CD4-positive, alpha-beta memory T cell (primary cell): ENCODE measurements around the gene CACNA2D2. TPM values are rescaled to one million over a fixed set of nuclear protein-coding genes. Genes with fewer than 3 reads are reported as not detected.
A peak's percentile ranks its signal among the peaks of the same experiment; 100 is the strongest.

Source experiments
- CTCF ChIA-PET: fragments of 350-600 bp; sonication (Branson Sonifier 250); formaldehyde crosslinking; loops from one replicate; lab custom pipeline; 2021; ENCODE audit warnings: inconsistent platforms; ENCODE audit not compliant: partially characterized antibody; lab: Charles Lee
- POLR2A ChIA-PET: fragments of 350-600 bp; sonication (Branson Sonifier 250); formaldehyde crosslinking; loops from one replicate; lab custom pipeline; 2021; ENCODE audit not compliant: partially characterized antibody; lab: Charles Lee
- DNase-seq, 5 donors: peaks; one replicate each; pipeline versions ENCODE4 v3.0.0 to v3.0.0-alpha.2; 2020 to 2022; ENCODE audit warnings: mixed read lengths in 1 of 5
- H3K27ac ChIP-seq: one replicate; pipeline ENCODE4 v1.7.0; 2013; ENCODE audit warnings: low read depth, low read length
- H3K27me3 ChIP-seq: 2 replicates; pipeline ENCODE4 v1.7.0; 2013; ENCODE audit warnings: mild to moderate bottlenecking, low read length, moderate library complexity; ENCODE audit not compliant: insufficient read depth
- H3K36me3 ChIP-seq: 2 replicates; pipeline ENCODE4 v1.7.0; 2013; ENCODE audit warnings: mild to moderate bottlenecking, low read length, moderate library complexity; ENCODE audit not compliant: insufficient read depth
- H3K4me1 ChIP-seq: 2 replicates; pipeline ENCODE4 v1.7.0; 2013; ENCODE audit warnings: mild to moderate bottlenecking, low read length, moderate library complexity; ENCODE audit not compliant: insufficient read depth
- H3K4me3 ChIP-seq, 2 donors: one replicate each; pipeline ENCODE4 v1.7.0; 2013; ENCODE audit warnings: low read length in 2 of 2, mild to moderate bottlenecking in 1 of 2
- H3K9me3 ChIP-seq, 2 donors: one replicate each; pipeline ENCODE4 v1.7.0; 2013; ENCODE audit warnings: low read length in 2 of 2, control low read depth in 1 of 2; ENCODE audit not compliant: control insufficient read depth in 1 of 2
- H3K27ac Mint-ChIP-seq, 7 donors: one replicate each; pipeline ENCODE4 v1.8.0; 2020 to 2021; ENCODE audit warnings: mixed read lengths in 7 of 7, mild to moderate bottlenecking in 6 of 7, inconsistent platforms in 3 of 7, moderate library complexity in 3 of 7
- H3K27me3 Mint-ChIP-seq, 2 donors: one replicate each; pipeline ENCODE4 v1.8.0; 2020 to 2021; ENCODE audit warnings: mixed read lengths in 2 of 2
- H3K36me3 Mint-ChIP-seq, 2 donors: one replicate each; pipeline ENCODE4 v1.8.0; 2020 to 2021; ENCODE audit warnings: mixed read lengths in 2 of 2, inconsistent platforms in 1 of 2, mild to moderate bottlenecking in 1 of 2
- H3K4me1 Mint-ChIP-seq, 4 donors: one replicate each; pipeline ENCODE4 v1.8.0; 2020 to 2021; ENCODE audit warnings: mixed read lengths in 4 of 4, mild to moderate bottlenecking in 1 of 4
- H3K4me3 Mint-ChIP-seq, 8 donors: one replicate each; pipeline ENCODE4 v1.8.0; 2020 to 2021; ENCODE audit warnings: mixed read lengths in 8 of 8, mild to moderate bottlenecking in 7 of 8, moderate library complexity in 6 of 8, inconsistent platforms in 3 of 8
- H3K9me3 Mint-ChIP-seq, 8 donors: one replicate each; pipeline ENCODE4 v1.8.0; 2020 to 2021; ENCODE audit warnings: mixed read lengths in 8 of 8, mild to moderate bottlenecking in 5 of 8, inconsistent platforms in 3 of 8, moderate library complexity in 1 of 8
- intact Hi-C: fragments of 100-400 bp; cut with micrococcal nuclease; formaldehyde crosslinking; loops from one replicate; pipeline ENCODE4 v1.15.1; 2023
- polyA plus RNA-seq, 2 donors: library from polyadenylated mRNA; unstranded; fragments of 300-500 nt; fragmentation: Illumina TruSeq; gene quantifications; one replicate each; pipeline ENCODE4 v1.2.3, GENCODE V29; 2021
- total RNA-seq, 2 experiments: library from RNA; stranded (reverse); gene quantifications; one replicate each; pipeline ENCODE4 v1.2.3, GENCODE V29; 2021

CACNA2D2 gene
- total and polyA plus RNA-seq, 4 experiments from 2014 or later, result 0.24 to 1.9 (median 1.7) TPM; not detected in 1

DNA sequence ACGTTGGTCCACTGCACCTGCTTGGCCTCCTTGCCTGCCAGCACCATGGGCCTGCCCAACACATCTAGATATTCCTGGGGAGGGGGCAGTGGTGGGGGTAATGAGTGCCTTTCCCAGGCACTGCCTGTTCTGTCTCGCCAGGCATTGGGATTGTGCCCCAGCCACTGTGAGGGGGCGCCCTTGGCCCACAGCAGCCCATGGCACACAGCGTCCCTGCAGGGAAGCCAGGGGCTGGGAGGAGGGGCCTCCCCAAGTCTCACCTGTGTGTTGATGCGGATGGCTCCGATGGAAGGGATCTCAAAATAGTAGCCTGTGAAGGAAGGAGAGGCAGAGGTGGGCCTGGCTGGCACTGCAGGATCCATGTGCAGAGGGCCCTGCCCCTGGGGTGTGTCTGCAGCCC lies 125.4 kb downstream of the CACNA2D2 start:
- Histone ChIP-seq H3K4me1 (no peaks in the 10 kb centered on the region), H3K9me3 (no peaks in the 10 kb centered on the region), H3K36me3 (no peaks in the 10 kb centered on the region), H3K27ac (no peak overlapping the region), H3K4me3 (no peak overlapping the region), H3K27me3 (no peaks in the 10 kb centered on the region)
- H3K27me3 Mint-ChIP-seq, result no peaks in the 10 kb centered on the region
- ChIA-PET POLR2A (no interaction called here), CTCF (no interaction called here)
- no peak for DNase-seq
- no peak overlapping the region for H3K4me3 Mint-ChIP-seq
- H3K9me3 Mint-ChIP-seq, result no peaks in the 10 kb centered on the region
- H3K27ac Mint-ChIP-seq, result no peak overlapping the region
- H3K4me1 Mint-ChIP-seq, result peaks cover 0 to 2% (median under 1%) of the 10 kb centered on the region in 4 donors
- no peaks in the 10 kb centered on the region for H3K36me3 Mint-ChIP-seq
- intact Hi-C loops, result no loop called here

GRCh38 chr3:50375258-50375931 lies 128.0 kb downstream of the CACNA2D2 start:
- H3K4me3 ChIP-seq, result no peak overlapping the region
- no peaks in the 10 kb centered on the region for H3K9me3 Mint-ChIP-seq
- H3K27ac Mint-ChIP-seq, result no peak overlapping the region
- no peaks in the 10 kb centered on the region for H3K36me3 Mint-ChIP-seq
- no peaks in the 10 kb centered on the region for H3K27me3 Mint-ChIP-seq
- CTCF ChIA-PET, result no interaction called here
- H3K9me3 ChIP-seq, result no peaks in the 10 kb centered on the region
- peaks cover 0 to 2% (median under 1%) of the 10 kb centered on the region in 4 donors for H3K4me1 Mint-ChIP-seq
- POLR2A ChIA-PET, result no interaction called here
- H3K4me3 Mint-ChIP-seq, result no peak overlapping the region
- H3K4me1 ChIP-seq, result no peaks in the 10 kb centered on the region
- DNase-seq, result no peak
- no peak overlapping the region for H3K27ac ChIP-seq
- intact Hi-C loops, result no loop called here
- H3K36me3 ChIP-seq, result no peaks in the 10 kb centered on the region
- no peaks in the 10 kb centered on the region for H3K27me3 ChIP-seq

DNA sequence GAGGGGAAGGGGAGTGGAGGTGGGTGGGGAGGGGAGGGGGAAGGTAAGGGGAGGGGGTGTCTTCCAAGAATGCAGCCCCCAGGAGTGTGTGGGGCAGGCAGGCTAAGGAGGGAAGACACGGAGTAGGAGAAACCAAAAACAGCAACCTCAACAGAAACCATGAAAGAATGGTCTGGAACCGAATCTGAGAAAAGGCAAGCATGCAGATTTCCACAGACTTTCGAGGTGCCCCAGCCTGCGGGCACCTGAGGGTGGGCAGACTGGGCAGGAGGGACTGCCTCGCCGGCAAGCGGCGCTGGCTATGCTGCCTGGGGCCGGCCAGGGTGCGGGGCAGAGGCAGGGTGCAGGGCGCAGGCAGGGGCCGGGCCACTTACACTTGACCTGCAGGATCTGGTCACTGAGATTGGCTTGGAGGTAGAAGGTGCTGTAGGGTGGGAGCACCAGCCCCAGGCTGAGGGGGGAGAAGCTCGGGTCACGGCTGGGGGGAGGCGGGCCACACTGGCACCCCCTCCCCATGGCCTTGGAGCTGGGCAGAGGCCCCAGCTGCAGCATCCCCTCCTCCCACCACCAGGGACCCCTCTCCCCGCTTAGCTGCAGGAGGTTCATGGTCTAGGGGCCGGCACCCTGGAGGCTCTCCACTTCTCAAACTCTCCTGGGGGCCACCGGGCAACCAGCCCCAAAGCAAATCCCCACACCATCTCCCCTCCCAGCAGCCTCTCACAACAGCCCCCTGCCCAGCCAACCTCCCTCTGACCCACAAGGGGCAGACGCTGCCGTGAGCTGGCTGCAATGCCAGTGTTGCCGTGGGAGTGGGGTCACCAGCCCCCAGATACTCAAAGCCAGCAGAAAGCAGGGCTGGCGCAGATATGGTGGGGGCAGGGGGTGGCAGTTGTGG lies 128.8 kb downstream of the CACNA2D2 start:
- H3K9me3 Mint-ChIP-seq, result no peaks in the 10 kb centered on the region
- intact Hi-C loops, result no loop called here
- peaks cover 0 to 2% (median under 1%) of the 10 kb centered on the region in 4 donors for H3K4me1 Mint-ChIP-seq
- ChIA-PET POLR2A (no interaction called here), CTCF (no interaction called here)
- no peak overlapping the region for H3K4me3 ChIP-seq
- no peak overlapping the region for H3K27ac Mint-ChIP-seq
- H3K27me3 ChIP-seq, result no peaks in the 10 kb centered on the region
- DNase-seq, result no peak
- no peak overlapping the region for H3K27ac ChIP-seq
- no peak overlapping the region for H3K4me3 Mint-ChIP-seq
- no peaks in the 10 kb centered on the region for H3K9me3 ChIP-seq
- no peaks in the 10 kb centered on the region for H3K27me3 Mint-ChIP-seq
- H3K36me3 ChIP-seq, result no peaks in the 10 kb centered on the region
- H3K36me3 Mint-ChIP-seq, result no peaks in the 10 kb centered on the region
- no peaks in the 10 kb centered on the region for H3K4me1 ChIP-seq

DNA sequence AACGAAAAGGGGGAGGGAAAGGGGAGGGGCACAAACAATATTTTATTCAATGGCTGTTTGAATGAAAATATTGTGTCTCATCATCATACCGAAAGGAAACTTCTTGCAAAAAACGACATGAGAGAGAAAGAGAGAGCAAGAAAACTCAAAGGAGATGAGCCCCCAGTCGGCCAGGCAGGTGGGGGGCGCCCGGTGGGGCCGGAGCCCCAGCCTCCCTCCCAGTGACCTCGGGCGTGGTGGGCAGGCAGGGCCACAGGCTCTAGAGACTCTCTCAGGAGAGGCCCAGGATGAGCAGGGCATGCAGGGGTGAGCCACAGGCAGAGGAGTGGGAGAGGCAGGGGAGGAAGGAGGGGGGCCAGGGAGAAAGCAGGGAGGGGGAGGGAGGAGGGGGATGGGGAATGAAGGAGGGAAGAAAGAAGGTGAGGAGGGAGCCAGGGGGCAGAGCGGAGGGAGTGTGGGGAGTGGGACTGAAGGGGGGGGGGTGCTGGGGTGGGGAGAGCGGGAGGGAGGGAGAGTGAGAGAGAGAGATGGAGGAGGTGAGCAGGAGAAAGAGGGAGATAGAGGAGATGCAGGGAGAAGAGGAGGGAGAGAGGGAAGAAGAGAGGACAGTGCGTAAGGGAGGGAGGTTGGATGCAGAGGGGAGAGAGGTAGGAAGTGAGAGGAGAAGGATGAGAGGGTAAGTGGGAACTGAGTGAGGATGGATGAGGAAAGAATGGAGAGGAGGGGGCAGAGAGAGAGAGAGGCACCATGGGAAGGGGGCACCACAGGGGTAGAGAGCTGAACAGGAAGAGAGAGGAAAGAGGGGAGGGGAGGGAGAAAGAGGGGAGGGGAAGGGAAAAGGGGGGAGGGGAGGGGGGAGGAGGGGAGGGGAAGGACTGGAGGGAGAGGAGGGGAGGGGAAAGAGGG lies 130.0 kb downstream of the CACNA2D2 start:
- Mint-ChIP-seq H3K27ac (peak overlapping the region in 1 of 7 donors; percentile 6), H3K4me1 (peaks cover 0 to 9% (median 3%) of the 10 kb centered on the region in 4 donors), H3K27me3 (no peaks in the 10 kb centered on the region), H3K36me3 (no peaks in the 10 kb centered on the region), H3K9me3 (no peaks in the 10 kb centered on the region), H3K4me3 (no peak overlapping the region)
- Histone ChIP-seq H3K36me3 (no peaks in the 10 kb centered on the region), H3K27me3 (no peaks in the 10 kb centered on the region), H3K27ac (no peak overlapping the region), H3K4me1 (no peaks in the 10 kb centered on the region), H3K4me3 (no peak overlapping the region), H3K9me3 (no peaks in the 10 kb centered on the region)
- intact Hi-C loops, result no loop called here
- no peak for DNase-seq
- ChIA-PET POLR2A (no interaction called here), CTCF (no interaction called here)

DNA sequence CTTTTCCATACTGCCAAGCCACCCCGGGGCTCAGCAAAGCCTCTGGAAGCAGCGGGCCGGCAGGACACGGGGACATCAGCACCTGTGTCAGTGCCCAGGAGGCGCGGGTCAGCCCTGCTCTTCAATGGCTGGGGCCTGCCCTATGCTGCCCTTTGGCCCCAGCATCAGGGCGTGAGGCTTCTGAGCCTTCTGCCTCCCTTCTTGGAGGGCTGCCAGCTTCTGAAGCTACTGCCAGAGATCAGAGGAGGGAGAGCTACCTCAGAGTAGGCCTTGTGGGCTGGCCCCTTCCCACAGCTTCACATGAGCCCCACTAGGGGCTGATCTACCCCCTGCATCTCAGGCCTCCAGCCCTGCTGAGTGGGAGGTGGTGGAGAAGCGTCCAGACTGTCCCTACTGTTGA lies 131.1 kb downstream of the CACNA2D2 start:
- Mint-ChIP-seq H3K9me3 (no peaks in the 10 kb centered on the region), H3K4me3 (no peak overlapping the region), H3K36me3 (no peaks in the 10 kb centered on the region), H3K4me1 (peaks cover 2 to 16% (median 4%) of the 10 kb centered on the region in 4 donors), H3K27ac (no peak overlapping the region), H3K27me3 (no peaks in the 10 kb centered on the region)
- Histone ChIP-seq H3K4me1 (peaks cover 2% of the 10 kb centered on the region), H3K27me3 (no peaks in the 10 kb centered on the region), H3K4me3 (no peak overlapping the region), H3K9me3 (no peaks in the 10 kb centered on the region), H3K36me3 (no peaks in the 10 kb centered on the region), H3K27ac (no peak overlapping the region)
- intact Hi-C loops, result no loop called here
- DNase-seq, result no peak
- CTCF ChIA-PET, result no interaction called here
- POLR2A ChIA-PET, result no interaction called here

GRCh38 chr3:50371133-50371685 lies 132.2 kb downstream of the CACNA2D2 start:
- DNase-seq, result no peak
- Mint-ChIP-seq H3K27ac (peak overlapping the region in 2 of 7 donors; percentile 58 to 77), H3K36me3 (no peaks in the 10 kb centered on the region), H3K4me3 (no peak overlapping the region), H3K9me3 (no peaks in the 10 kb centered on the region), H3K27me3 (no peaks in the 10 kb centered on the region), H3K4me1 (peaks cover 3 to 22% (median 11%) of the 10 kb centered on the region in 4 donors)
- ChIA-PET CTCF (interaction anchor here (0.6 kb wide), 1 partner anchor 174 kb away, joined by 3 read pairs; no protein-coding TSS in a partner anchor), POLR2A (interaction anchor here (0.5 to 1.0 kb wide), 2 partner anchors 34 to 135 kb away, joined by 3 read pairs; no protein-coding TSS in a partner anchor)
- Histone ChIP-seq H3K27me3 (no peaks in the 10 kb centered on the region), H3K4me1 (peaks cover 13% of the 10 kb centered on the region), H3K27ac (no peak overlapping the region), H3K9me3 (no peaks in the 10 kb centered on the region), H3K36me3 (no peaks in the 10 kb centered on the region), H3K4me3 (no peak overlapping the region)
- intact Hi-C loops, result no loop called here
